Subcutaneous adipose tissue (tissue), 4 donors: ENCODE results near the gene AP1M2. TPM values are rescaled to one million over a fixed set of nuclear protein-coding genes. Genes with fewer than 3 reads are reported as not detected.

Experiments
- total RNA-seq, 4 donors: library from RNA; depleted of rRNA; stranded (reverse); fragments of >200 nt; gene quantifications; one replicate each; pipeline ENCODE4 v1.1.0, GENCODE V29; 2016
- TF ChIP-seq, protein P1 (sequence below): fragments of 450-650 bp; IDR thresholded peaks from one replicate; pipeline ENCODE4 v1.5.1; 2016; ENCODE audit warnings: low read depth, mild to moderate bottlenecking, control low read depth, antibody characterized with exemption, moderate library complexity

AP1M2 gene
- total RNA-seq, 4 donors from 2014 or later: 0.51 TPM; not detected in 3

DNA sequence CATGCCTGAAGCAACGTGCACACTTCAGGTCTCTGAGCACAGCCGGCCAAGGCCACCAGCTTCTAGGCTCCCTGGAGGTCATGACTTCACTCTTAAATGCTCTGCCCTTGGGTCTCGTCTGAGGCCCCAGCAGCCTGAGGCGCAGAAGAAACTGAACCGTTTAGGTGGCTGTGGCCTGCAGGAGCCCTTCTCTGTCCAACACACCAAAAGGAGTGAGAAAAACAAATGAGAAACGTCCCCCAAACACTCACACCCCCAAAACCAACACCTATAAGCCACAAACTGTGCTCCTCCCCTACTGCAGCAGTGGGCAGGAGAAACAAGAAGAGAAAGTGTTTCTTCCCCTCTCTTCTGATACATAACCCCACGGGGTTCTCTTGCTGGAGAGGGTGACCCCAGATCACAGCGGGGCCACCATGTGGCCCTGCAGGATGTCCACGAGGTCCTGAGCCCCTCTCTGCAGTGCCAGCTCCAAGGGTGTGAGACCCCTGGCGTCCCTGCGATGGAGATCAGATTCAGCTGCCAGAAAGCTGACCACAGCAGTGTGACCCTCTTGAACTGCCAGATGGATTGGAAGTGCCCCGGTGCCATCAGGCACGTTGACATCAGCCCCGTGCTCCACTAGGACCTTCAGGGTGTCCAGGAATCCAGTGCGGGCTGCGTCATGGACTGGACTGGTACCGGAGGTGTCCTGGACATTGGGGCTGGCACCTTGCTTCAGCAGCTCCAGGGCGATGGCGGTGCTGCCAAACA is 20.3 kb downstream of the AP1M2 start:
- TF ChIP-seq, protein P1, sequence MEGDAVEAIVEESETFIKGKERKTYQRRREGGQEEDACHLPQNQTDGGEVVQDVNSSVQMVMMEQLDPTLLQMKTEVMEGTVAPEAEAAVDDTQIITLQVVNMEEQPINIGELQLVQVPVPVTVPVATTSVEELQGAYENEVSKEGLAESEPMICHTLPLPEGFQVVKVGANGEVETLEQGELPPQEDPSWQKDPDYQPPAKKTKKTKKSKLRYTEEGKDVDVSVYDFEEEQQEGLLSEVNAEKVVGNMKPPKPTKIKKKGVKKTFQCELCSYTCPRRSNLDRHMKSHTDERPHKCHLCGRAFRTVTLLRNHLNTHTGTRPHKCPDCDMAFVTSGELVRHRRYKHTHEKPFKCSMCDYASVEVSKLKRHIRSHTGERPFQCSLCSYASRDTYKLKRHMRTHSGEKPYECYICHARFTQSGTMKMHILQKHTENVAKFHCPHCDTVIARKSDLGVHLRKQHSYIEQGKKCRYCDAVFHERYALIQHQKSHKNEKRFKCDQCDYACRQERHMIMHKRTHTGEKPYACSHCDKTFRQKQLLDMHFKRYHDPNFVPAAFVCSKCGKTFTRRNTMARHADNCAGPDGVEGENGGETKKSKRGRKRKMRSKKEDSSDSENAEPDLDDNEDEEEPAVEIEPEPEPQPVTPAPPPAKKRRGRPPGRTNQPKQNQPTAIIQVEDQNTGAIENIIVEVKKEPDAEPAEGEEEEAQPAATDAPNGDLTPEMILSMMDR: no peak

DNA sequence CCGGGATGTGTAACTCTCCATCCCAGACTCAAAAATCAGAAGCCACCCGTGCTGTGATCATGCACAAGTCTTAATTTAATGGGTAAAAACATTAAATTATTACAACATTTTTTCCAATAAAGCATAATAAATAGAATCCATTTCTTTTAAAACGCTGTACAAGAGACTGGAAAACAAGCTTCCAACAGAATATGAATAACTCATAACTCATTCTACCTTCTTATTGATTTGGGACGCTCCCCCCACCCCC is 20.8 kb downstream of the AP1M2 start:
- TF ChIP-seq, protein P1: no peak

DNA sequence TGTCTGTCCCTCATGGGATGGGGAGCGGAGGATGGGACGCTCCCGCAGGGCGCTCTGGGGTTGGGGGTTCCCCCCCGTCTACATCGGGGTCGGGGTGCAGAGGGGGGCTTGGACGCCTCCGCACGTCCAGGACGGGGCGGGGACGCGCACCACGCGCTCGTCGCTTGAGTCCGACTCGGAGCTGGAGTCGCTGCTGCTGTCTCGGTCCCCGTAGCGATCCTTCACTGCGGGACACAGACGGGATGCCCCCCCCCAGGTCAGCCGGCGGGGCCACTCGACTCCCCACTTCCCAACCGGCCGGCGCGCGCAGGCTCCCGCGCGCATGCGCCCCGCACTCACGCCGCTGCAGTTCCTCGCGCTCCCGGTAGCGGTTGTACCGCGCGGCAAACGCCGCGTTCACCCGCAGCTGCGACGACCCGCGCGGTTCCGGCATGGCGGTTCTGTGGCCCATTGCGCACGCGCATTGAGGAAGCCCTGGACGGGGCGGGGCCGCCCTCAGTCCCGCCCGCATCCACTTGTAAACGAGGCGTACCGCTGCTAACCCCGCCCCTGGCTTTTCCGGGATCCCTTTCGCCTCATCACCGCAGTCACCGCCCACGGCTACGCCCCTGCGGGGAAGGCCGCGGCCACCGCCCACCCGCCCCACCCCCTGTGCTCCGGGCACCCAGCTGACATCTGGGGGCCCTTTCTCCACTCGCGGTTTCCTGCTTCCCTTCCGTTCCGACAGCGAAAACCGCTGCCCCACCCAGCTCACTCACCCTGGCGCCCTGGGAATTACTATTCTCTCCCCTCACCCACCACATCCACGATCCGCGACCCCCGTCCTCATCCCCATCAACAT is 21.3 kb downstream of the AP1M2 start, which contains the start of gene KRI1:
Gene KRI1 (minus strand): TSS at position 444 of the 841 bp plus-strand sequence. CDS start 11 bp downstream, at position 433.
- TF ChIP-seq, protein P1: no peak

DNA sequence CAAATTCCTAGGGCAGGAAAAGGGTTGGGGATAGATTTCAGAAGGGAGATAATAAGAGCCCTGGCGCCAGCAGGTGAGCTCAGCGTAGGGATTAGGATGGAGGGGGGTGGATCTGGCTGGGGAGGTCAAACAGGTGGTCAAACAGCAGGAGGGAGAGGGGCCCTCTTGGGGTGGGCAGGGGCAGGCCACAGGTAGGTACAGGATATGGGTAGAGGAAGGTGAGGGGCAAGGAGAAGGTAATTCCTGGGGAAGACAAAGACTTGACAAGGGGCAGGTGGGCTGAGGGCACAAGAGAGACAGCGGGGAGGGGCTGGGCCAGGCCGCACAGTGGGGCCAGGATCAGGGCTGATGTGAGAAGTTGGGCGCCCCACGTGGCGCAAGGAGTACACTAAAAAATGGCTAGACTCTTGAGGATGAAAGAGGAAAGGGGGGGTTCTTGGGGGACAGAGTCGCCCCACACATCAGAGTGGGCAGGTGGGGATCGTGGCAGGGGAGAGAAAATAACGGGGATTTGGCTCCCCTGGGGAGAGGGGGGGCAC is 22.0 kb downstream of the AP1M2 start:
- TF ChIP-seq, protein P1: no peak

DNA sequence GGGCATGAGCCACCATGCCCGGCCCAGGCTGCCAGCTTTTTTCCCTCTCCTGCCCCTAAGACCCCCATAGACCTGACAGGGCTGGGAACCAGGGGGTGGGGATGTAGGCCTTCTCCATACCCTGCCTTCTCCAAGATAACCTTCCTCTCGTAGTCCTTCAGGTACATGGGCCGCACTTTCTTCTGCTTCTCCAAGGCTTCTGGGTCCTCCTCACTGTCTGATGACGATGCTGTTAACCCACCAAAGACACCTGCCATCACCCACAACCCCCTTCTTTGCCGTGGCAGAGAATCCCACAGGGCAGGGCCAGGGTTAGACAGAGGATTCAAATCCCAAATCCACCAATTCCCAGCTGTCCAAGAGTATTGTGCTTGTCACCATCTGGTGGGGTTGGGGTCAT is 24.5 kb downstream of the AP1M2 start:
- TF ChIP-seq, protein P1: no peak

DNA sequence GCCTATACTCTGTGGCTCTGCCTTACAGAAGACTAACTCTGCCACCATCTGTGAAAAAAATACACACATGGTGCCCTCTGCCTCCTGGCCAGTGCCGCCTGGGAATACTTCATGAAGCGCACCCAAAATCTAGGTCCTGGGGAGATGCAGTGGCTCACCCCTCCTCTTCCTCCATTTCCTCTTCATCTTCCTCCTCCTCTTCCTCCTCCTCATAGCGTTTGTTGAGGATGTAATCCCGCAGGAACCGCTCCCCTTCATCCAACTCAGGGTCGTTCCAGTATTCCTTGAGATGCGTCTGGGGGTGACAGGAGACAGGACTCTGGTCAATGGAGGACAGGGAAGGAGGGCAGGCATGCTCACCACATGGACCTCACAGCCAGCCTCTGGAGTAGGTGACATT is 27.0 kb downstream of the AP1M2 start:
- TF ChIP-seq, protein P1: no peak

DNA sequence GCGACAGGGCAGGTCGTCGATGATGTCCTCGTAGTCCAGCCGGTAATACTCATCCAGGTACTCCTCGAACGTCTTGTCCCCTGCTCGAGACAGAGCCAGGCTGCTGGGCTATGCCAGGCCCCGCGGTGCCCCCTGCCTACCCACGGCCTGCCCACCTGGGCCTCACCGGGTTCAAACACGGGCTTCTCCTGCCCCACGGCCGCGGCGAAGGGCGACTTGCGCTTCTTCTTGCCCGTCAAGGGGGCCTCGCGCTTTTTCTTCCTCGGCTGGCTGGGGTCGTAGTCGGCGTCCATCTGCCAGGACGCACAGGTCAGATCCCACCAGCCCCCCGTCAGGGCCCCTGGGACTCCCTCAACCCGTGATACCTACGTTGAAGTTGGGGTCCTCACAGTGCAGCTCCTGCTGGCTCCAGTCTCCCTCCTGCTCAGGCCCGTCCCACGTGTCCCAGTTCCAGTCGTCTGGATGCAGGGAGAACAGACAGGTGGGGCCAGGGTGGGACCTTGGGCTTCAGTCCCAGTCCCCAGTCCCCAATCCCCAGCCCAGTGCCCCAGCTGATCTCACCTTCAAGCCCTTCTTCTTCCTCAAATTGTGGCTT is 29.4 kb downstream of the AP1M2 start:
- TF ChIP-seq, protein P1: no peak
